Activated T-cell treated with anti-CD3 and anti-CD28 coated beads, Interleukin-2, amount 50 U/mL, for 4 hours (primary cell): ENCODE measurements around the gene CYB5RL. TPM values are rescaled to one million over a fixed set of nuclear protein-coding genes. Genes with fewer than 3 reads are reported as not detected.

ENCODE experiments used
- total RNA-seq, 3 donors: library from RNA; stranded (reverse); gene quantifications; one replicate each; pipeline ENCODE4 v1.2.1, GENCODE V29; 2021

Gene CYB5RL
- total RNA-seq, 3 donors from 2014 or later = 7.2 to 8.3 (median 7.7) TPM

Other genes starting within 250 kb of the CYB5RL start
- gene LDLRAD1, start 181.8 kb downstream of the CYB5RL start, total RNA-seq = not detected
- gene TMEM59, start 146.8 kb downstream of the CYB5RL start, total RNA-seq = 100 to 1,000 TPM in 1 of 3 donors, 10 to 100 TPM in 2; 86.8 to 102 (median 89.9) TPM
- gene TCEANC2, start 146.4 kb downstream of the CYB5RL start, total RNA-seq = 1 to 10 TPM; 4.6 to 6.8 (median 5.4) TPM
- not detected for gene CDCP2, start 47.0 kb downstream of the CYB5RL start, total RNA-seq
- gene MRPL37, start 137 bp upstream of the CYB5RL start, total RNA-seq = 100 to 1,000 TPM; 172 to 194 (median 185) TPM
- 10 to 100 TPM; 36.2 to 39.1 (median 37.5) TPM for gene SSBP3, start 206.4 kb upstream of the CYB5RL start, total RNA-seq